SK-N-SH treated with all-trans-retinoic acid at 6 μM for 48 hours (cell line): ENCODE data around the gene SREBF1.
A peak's percentile ranks its signal among the peaks of the same experiment; 100 is the strongest.

Source experiments
- ATAC-seq: fragments of 200-7000 bp; cut with Tn5 transposase; 3 replicates; pipeline ENCODE4 v1.9.1; 2020; ENCODE audit warnings: mild to moderate bottlenecking, moderate library complexity
- CSDC2 ChIP-seq: fragments of 250-450 bp; sonication (Bioruptor Pico); IDR thresholded peaks from 2 replicates; pipeline ENCODE4 v1.5.0; 2020; ENCODE audit warnings: mild to moderate bottlenecking, moderate library complexity
- CSRNP3 ChIP-seq: fragments of 250-450 bp; sonication (Bioruptor Pico); IDR thresholded peaks from 2 replicates; pipeline ENCODE4 v1.5.1; 2021; ENCODE audit warnings: mild to moderate bottlenecking, moderate library complexity
- ESRRG ChIP-seq: fragments of 250-450 bp; sonication (Bioruptor Pico); IDR thresholded peaks from 2 replicates; pipeline ENCODE4 v1.6.1; 2021; ENCODE audit warnings: mild to moderate bottlenecking
- GLIS3 ChIP-seq: fragments of 250-450 bp; sonication (Bioruptor Pico); IDR thresholded peaks from 2 replicates; pipeline ENCODE4 v1.5.0; 2020; ENCODE audit warnings: mild to moderate bottlenecking, moderate library complexity
- ISL1 ChIP-seq: fragments of 250-450 bp; sonication (Bioruptor Pico); IDR thresholded peaks from 2 replicates; pipeline ENCODE4 v2.1.2; 2022; ENCODE audit warnings: mild to moderate bottlenecking, moderate library complexity
- OSR1 ChIP-seq: fragments of 250-450 bp; sonication (Bioruptor Pico); IDR thresholded peaks from 2 replicates; pipeline ENCODE4 v1.8.0; 2022; ENCODE audit warnings: moderate library complexity, mild to moderate bottlenecking, inconsistent platforms
- PATZ1 ChIP-seq: fragments of 250-450 bp; sonication (Bioruptor Pico); IDR thresholded peaks from 2 replicates; pipeline ENCODE4 v1.8.0; 2020; ENCODE audit warnings: mild to moderate bottlenecking, moderate library complexity, borderline replicate concordance
- POU6F1 ChIP-seq: fragments of 250-450 bp; sonication (Bioruptor Pico); IDR thresholded peaks from 2 replicates; pipeline ENCODE4 v1.8.0; 2021; ENCODE audit warnings: low read depth, mild to moderate bottlenecking, moderate library complexity, borderline replicate concordance
- PPARA ChIP-seq: fragments of 250-450 bp; sonication (Bioruptor Pico); IDR thresholded peaks from 2 replicates; pipeline ENCODE4 v1.5.0; 2020; ENCODE audit warnings: mild to moderate bottlenecking, borderline replicate concordance
- SNAI2 ChIP-seq: fragments of 250-450 bp; sonication (Bioruptor Pico); IDR thresholded peaks from 2 replicates; pipeline ENCODE4 v1.5.0; 2020; ENCODE audit warnings: mild to moderate bottlenecking, moderate library complexity
- TCF4 ChIP-seq: fragments of 250-450 bp; sonication (Bioruptor Pico); IDR thresholded peaks from 2 replicates; pipeline ENCODE4 v1.8.0; 2021; ENCODE audit warnings: mild to moderate bottlenecking, moderate library complexity, borderline replicate concordance
- TOX ChIP-seq: fragments of 250-450 bp; sonication (Bioruptor Pico); IDR thresholded peaks from 2 replicates; pipeline ENCODE4 v1.8.0; 2021; ENCODE audit warnings: mild to moderate bottlenecking, moderate library complexity, borderline replicate concordance
- TSHZ2 ChIP-seq: fragments of 250-450 bp; sonication (Bioruptor Pico); IDR thresholded peaks from 2 replicates; pipeline ENCODE4 v1.5.0; 2020; ENCODE audit warnings: mild to moderate bottlenecking, moderate library complexity
- ZFP3 ChIP-seq: fragments of 250-450 bp; sonication (Bioruptor Pico); IDR thresholded peaks from 2 replicates; pipeline ENCODE4 v1.5.0; 2020; ENCODE audit warnings: mild to moderate bottlenecking, moderate library complexity
- ZFP30 ChIP-seq: fragments of 450-650 bp; formaldehyde crosslinking; IDR thresholded peaks from 2 replicates; pipeline ENCODE4 v1.5.0; 2022; ENCODE audit warnings: mild to moderate bottlenecking, moderate library complexity
- ZNF565 ChIP-seq: fragments of 450-650 bp; formaldehyde crosslinking; conservative IDR thresholded peaks from 2 replicates; pipeline ENCODE4 v1.5.0; 2020; ENCODE audit warnings: low read depth, mild to moderate bottlenecking, moderate library complexity
- ZNF70 ChIP-seq: fragments of 450-650 bp; formaldehyde crosslinking; IDR thresholded peaks from 2 replicates; pipeline ENCODE4 v1.5.0; 2020; ENCODE audit warnings: mild to moderate bottlenecking, moderate library complexity
- ZNF8 ChIP-seq: fragments of 450-650 bp; formaldehyde crosslinking; IDR thresholded peaks from 2 replicates; pipeline ENCODE4 v1.5.0; 2020; ENCODE audit warnings: mild to moderate bottlenecking, moderate library complexity

The SREBF1 gene

GRCh38 chr17:17824119-17824782 lies 12.5 kb downstream of the SREBF1 start:
- TF ChIP-seq OSR1, result no peak
- TF ChIP-seq POU6F1 (CRISPR knock-in tag), result no peak
- no peak for TF ChIP-seq ZNF70 (CRISPR knock-in tag)
- TF ChIP-seq CSDC2, result no peak
- TF ChIP-seq ZFP3, result no peak
- ATAC-seq, result peak; percentile 1; the same call in 2 of the 3 replicates

- ATAC-seq, result peak; percentile 84
- TF ChIP-seq SNAI2 (CRISPR knock-in tag) (no peak), TCF4 (CRISPR knock-in tag) (peak; percentile 22; the same call in 1 of the 2 replicates)
Measured at GRCh38 chr17:17823433-17824118, 13.2 kb downstream of the SREBF1 start.

- TF ChIP-seq CSRNP3 (CRISPR knock-in tag) (no peak), ZNF8 (CRISPR knock-in tag) (no peak), ISL1 (CRISPR knock-in tag) (no peak), ZFP30 (CRISPR knock-in tag) (no peak), PATZ1 (CRISPR knock-in tag) (no peak), TOX (CRISPR knock-in tag) (no peak), PPARA (CRISPR knock-in tag) (no peak), GLIS3 (CRISPR knock-in tag) (no peak), ESRRG (CRISPR knock-in tag) (no peak), TSHZ2 (CRISPR knock-in tag) (no peak), ZNF565 (no peak)
- ATAC-seq, result no peak
Measured at GRCh38 chr17:17822616-17823015, 14.2 kb downstream of the SREBF1 start.

GRCh38 chr17:17822189-17822588 lies 14.6 kb downstream of the SREBF1 start:
- ATAC-seq, result peak; percentile 36
- no peak for TF ChIP-seq CSDC2
- peak; percentile 68; the same call in 1 of the 2 replicates for TF ChIP-seq TCF4 (CRISPR knock-in tag)
- TF ChIP-seq, all 23 proteins: peak for 1
